Iris pigment epithelial cell (primary cell): ENCODE measurements around the gene PGPEP1.

Experiments
- DNase-seq: peaks from one replicate; pipeline ENCODE4 v3.0.0-alpha.2; 2011; ENCODE audit warnings: low read depth

Gene PGPEP1

DNA sequence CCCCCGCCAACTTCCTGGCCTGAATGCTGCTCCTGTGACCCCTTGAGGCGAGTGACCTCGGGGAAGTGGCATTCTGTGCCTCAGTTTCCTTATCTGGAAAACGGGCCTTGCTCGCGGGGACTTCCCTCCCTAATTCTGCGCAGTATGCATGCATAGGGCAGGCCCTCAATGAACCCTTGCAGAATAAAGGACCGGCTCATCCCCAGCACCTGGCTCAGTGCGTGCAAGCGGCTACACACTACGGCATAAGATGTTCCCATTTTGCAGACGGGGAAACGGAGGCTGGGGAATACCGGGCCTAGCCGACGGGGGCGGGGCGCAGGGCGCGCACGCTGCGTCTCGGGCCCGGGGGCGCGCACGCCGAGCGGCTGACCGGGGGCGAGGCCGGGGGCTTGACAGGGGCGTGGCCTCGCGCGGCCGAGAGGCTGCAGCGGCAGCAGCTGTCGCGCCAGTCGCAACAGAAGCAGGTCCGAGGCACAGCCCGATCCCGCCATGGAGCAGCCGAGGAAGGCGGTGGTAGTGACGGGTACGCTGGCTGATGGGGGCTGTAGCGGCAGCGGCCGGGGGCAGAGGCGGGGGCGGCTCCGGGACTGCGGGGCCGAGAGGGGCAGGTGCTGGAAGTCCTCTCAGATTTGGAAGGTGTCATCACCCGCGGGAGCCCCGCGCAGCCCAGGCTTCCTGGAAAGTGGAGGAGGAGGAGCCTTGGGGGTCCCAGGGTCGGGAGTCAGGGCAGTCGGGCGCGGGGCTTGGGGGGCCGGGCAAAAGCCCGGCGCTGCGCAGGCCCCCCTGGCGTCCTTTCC, at the start of gene PGPEP1:
Gene PGPEP1, plus strand, starts transcription at position 409 of the 800 bp plus-strand sequence. Its CDS starts 84 bp downstream, at position 493.
- no peak for DNase-seq

DNA sequence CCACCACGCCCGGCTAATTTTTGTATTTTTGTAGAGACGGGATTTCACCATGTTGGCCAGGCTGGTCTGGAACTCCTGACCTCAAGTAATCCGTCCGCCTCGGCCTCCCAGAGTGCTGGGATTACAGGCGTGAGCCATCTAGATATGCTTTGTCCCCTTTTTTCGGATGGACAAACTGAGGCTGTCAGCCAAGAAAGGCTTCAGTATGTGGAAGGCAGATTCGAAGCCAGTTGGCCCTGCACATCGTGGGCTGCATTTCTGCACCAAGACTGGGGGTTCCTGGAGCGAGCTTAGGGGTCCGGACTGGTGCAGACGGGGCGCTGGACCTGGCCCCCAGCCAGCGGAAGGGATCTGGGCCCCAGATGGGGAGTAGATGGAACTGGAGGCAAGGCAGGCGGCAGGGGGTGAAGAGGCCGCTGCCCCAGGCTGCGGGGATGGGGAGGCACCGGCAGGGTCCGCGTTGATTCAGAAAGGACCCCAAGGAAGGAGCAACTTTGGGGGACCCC, 49.3 kb upstream of the PGPEP1 start:
- DNase-seq = no peak

DNA sequence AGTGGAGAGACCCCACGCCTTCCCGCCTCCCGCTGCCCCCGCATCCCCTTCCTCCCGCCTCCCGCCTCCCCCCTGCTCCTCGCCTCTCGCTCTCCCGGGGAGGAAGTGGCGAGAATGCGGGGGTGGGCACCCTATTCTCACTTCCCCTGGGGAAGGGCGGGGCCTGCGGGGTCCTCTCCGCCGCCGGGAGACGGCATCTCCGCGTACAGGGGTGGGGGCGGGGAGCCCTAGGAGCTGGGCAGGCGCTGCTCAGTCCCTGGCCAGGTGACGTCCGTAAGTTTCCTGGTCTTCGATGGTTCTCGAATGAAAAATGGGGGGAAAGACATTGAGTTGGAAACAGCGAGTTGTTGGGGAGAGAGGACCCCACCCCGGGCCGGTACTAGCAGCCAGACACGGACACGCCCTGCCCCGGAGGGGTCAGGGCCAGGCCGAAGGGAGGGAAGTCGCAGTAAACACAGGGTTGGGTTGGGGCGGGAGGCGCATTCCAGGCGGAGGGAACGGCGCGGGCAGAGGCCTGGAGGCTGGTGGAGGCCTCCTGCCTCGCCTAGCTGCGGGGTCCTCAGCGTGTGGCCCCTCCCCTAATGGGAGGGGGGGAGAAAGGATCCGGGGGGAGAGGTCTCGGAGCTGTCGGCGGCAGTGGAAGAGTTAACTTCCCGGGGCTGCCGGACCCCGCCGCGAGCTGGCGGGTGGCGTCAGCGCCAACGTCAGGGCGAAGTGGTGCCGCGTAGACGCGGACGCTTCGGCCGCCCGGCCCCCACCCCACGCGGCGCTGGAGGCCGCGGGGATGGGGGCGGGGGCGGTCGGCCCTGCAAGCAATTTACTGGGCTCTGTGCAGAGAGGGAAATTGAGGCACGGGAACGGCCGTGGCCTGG, 48.6 kb upstream of the PGPEP1 start:
- DNase-seq = peak; percentile 91

- no peak for DNase-seq
Observed at GRCh38 chr19:18292462-18292809, 48.0 kb upstream of the PGPEP1 start.

- DNase-seq = peak; percentile 86
Observed at GRCh38 chr19:18292810-18293641, 47.4 kb upstream of the PGPEP1 start.

GRCh38 chr19:18293642-18294466, 46.5 kb upstream of the PGPEP1 start:
- DNase-seq = no peak

- no peak for DNase-seq
Observed at GRCh38 chr19:18294467-18294864, 45.9 kb upstream of the PGPEP1 start.

DNA sequence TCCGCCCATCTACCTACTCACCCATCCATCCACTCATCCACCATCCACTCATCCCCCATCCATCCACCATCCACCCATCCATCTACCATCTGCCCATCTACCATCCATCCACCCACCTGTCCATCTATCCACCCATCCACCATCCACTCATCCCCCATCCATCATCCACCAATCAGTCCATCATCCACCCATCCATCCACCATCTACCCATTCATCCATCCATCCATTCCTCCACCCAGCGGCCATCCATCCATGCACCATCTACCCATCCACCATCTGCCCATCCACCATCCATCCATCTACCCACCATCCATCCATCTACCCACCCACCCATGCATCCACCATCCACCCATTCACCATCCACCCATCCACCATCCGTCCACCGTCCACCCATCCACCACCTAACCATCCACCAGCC, 45.4 kb upstream of the PGPEP1 start:
- no peak for DNase-seq

DNA sequence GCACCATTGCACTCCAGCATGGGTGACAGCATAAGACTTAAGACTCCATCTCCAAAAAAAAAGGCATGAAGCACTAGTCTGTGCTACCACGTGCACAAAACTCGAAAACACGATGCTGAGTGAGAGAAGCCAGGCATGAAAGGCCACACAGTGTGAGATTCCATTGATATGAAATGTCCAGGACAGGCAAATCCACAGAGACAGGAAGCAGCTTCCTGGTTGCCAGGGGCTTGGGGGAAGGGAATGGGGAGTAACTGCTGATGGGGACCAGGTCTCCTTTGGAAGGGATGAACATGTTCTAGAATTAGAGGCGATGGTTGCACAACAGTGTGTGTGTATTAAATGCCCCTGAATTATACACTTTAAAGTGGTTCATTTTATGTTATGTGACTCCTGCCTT, 43.1 kb upstream of the PGPEP1 start:
- DNase-seq = no peak

DNA sequence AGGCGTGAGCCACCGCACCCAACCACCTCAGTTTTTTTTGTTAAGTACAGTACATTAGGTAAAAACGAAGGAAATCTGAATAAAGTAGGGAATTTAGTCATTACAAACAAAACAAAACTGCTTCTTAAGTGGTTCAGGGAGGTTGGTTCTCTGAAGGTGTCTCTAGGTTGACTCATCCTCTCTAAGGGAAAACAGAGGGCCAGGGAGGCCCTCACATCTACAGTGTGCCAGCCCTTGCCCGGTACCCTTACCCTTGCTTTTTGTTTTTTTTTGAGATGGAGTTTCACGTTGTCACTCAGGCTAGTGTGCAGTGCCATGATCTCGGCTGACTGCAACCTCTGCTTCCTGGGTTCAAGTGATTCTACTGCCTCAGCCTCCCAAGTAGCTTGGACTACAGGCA, 41.8 kb upstream of the PGPEP1 start:
- peak; percentile 28 for DNase-seq

GRCh38 chr19:18299654-18300053, 40.7 kb upstream of the PGPEP1 start:
- DNase-seq = no peak

DNA sequence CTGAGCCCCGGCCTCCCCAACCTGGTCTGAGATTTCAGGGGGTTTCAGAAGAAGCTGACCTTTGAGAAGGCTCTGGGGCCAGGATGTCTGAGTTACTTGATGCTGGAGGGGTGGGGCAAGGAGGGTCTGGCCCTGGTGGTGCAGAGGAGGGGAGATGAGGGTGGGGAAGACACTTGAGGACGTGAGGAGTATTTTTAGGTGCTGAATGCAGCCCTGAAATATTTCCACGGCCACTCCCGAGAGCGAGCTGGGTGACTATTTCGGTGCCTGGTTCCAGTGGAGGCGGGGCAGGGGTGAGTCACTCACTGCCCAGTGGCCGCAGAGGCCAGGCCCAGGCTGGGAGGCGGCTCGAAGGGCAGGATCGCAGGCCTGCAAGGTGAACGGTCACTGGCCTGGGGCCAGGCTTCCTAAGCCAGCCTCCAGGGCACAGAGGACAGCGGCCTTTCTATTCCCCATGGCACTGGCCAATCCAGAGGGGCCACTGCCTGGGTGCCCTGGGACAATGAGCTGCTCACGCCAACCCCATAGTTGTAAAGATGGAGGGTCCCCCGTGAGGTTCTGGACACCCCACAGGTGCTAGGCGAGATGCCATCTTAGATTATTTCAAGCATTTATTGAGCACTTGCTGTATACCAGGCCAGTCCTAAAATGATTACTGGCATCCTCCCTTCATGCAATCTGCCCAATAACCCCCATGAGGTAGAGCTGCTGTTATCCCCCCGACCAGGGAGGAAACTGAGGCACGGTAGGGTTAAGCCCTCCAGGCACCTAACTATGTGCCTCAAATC, 39.3 kb upstream of the PGPEP1 start:
- peak; percentile 59 for DNase-seq

DNA sequence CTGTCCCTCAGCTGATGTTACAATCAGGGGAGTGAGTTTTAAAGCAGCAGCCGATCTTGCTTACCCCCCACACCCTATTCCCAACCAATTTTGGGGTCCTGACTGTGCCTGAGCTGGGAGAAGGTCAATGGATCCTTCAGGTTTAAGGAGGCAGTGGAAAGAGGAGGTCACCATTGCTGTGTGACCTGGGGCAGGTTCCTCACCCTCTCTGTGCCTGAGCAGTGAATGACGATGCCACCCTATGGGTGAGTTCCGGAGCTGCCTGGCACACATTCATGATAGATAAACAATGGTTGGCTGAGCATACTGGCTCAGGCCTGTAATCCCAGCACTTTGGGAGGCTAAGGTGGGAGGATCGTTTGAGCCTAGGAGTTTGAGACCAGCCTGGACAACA, 38.7 kb upstream of the PGPEP1 start:
- no peak for DNase-seq

DNA sequence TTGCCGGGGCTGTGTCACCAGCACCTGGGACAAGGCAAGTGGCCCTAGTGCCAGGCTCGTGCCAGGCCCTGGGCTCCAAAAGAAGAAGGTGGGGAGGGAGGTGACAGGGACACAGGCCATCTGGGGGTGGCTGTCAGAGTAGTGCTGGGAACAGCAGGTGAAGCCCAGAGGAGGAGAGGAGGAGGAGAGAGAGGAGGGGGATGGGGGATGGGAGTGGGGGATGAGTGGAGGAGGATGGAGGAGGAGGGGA, 36.3 kb upstream of the PGPEP1 start:
- no peak for DNase-seq

DNA sequence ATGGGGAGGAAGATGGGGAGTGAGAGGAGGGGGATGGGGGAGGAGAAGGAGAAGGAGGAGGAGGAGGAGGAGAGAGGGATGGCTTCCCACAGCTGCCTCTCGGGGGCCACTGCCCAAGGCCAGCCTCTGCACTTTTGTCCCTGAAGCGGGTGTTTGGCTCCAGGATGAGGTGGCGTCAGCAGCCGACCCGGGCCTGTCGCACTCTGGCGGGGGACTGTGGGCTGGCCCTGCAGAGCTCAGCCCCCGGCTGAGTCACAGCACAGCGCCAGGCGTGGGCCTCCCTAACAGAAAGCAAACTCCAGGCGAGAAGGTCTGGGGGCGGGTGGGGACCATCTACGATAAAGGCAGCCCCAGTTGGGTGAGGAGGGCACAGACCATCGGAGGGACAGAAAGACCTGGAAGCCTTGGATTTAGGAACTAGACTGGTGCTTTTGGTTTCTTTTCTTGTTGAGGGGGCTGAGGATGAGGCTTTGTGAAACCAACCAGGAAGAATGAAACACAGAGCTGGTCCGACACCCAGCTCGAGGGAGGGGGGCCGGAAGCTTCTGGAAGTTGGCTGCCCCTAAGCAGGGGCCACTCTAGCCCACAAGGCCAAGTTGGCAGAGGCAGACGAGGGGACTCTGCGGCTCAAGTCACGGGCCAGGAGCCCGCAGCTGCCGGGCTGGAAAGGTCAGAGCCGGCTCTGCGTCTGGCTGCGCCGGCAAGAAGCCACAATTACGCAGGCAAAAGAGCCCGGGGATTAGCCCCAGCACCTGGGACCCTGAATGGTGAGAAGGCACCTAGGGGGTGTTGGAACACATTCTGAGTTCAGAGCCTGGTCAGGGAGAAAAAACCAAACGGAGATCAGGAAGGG, 35.7 kb upstream of the PGPEP1 start:
- peak; percentile 84 for DNase-seq

GRCh38 chr19:18306209-18306887, 34.0 kb upstream of the PGPEP1 start:
- DNase-seq = no peak

GRCh38 chr19:18306888-18307260, 33.5 kb upstream of the PGPEP1 start:
- DNase-seq = peak; percentile 22

- DNase-seq = no peak
Observed at GRCh38 chr19:18307271-18307681, 33.1 kb upstream of the PGPEP1 start.
